Jurkat, Clone E6-1 (cell line): ENCODE data around the gene COX19.
"Not testable (repeated sequence)": the region's sequence is repeated elsewhere in the genome, so short reads cannot be mapped to it uniquely, and the experiment has no call there.

ENCODE experiments used
- DNase-seq: peaks from one replicate; pipeline ENCODE4 v3.0.0-alpha.2; 2011; ENCODE audit warnings: low read depth, low spot score
- H3K4me3 ChIP-seq: 2 replicates; pipeline ENCODE4 v1.5.1; 2011; ENCODE audit warnings: mild to moderate bottlenecking, low read length, control low read depth, moderate library complexity

COX19 gene

DNA sequence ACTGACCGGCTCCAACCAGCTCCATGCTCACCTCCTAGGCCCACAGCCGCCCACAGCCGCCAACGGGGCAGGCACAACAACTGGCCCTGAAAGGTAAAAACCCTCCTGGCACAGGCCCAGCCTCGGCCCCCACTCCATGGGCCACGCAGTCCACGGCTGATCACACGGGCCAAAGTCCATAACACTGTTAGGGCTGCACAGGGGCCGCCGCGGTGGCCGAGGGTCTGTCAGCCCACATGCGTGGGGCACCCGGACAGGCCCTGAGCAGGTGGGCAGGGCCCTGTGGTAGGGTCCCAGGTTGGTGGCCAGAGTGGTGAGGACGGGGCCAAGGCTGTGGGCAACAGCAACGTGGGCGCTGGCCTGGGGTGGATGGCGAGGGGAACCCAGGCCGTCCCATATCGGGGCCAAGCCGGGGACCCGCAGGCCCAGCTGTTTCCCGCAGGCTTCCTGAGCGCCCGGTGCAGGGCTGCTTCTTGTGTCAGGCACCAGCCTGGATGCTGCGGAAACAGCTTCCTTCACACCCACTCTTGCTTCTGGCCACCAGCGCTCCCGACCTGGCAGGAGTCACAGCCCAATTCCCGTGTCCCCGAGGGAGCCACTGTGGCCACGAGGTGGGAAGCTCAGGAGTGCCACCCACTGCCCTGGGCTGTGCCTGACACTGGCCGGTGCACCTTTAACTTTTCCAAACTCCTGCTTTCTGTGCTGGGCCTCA lies 36.8 kb upstream of the COX19 start:
- no peak overlapping the region for H3K4me3 ChIP-seq
- no peak for DNase-seq

DNA sequence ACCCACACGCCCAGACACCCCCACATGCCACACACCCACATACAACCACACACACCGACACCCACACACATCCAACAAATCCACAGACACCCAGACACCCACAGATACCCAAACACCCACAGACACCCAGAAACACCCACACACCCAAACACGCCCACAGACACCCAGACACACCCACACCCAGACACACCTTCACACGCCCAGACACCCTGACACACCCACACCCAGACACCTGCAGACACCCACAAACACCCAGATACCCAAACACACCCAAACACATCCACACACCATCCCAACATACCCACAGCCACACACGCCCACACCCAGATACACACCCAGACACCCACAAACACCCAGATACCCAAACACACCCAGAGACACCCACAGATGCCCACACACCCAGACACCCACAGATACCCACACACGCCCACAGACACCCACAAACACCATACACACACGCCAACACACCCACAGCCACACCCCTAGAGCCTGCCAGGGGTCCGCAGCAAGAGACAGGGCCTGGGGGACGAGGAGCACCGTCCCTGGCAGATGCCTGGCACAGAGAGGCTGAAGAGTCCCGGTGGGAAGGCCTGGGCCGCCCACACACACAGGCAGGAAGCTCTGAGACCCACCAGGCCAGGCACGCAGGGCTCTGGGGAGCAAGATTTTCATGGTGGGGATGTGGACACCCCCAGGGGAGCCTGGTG lies 36.1 kb upstream of the COX19 start:
- no peak overlapping the region for H3K4me3 ChIP-seq
- DNase-seq, result no peak

DNA sequence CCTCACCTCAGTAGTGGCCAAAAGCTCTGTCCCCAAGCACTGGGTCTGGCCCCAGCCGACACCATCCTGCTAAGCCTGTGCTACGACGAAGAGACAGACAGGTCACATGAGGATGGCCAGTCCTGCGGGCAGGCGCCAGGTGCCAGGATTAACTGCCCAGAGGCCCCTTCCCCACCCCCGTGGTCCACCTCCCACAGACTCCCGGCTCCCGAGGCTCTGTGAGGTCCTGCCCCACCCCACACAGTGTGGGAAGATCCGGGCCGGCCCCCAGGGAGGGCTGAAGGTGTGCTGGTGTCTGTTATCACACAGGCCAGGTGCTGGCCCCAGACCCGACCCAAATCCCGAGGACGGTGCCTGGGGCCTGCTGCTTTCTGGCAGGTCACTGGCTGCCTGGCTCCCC lies 34.9 kb upstream of the COX19 start:
- no peak for DNase-seq
- H3K4me3 ChIP-seq, result no peak overlapping the region

DNA sequence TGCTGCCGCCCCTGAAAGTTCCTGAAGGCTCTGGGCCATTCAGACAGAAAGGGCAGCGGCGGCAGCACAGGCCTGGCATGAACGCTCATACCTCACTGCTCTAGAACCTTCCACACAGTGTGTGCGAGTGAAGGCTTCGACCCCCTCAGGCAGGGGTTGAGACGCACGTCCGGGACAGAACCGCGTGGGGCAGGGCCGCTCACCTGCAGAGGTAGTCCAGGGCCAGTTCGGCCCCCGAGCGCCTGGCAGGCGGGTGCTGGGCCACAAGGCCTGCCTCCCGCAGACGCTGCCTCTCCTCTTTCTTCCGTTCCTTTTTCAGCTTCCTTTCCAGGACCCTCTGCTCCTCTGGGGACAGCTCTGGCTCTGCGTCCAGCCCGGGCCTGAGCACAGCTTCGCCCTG lies 34.4 kb upstream of the COX19 start:
- no peak overlapping the region for H3K4me3 ChIP-seq
- no peak for DNase-seq

DNA sequence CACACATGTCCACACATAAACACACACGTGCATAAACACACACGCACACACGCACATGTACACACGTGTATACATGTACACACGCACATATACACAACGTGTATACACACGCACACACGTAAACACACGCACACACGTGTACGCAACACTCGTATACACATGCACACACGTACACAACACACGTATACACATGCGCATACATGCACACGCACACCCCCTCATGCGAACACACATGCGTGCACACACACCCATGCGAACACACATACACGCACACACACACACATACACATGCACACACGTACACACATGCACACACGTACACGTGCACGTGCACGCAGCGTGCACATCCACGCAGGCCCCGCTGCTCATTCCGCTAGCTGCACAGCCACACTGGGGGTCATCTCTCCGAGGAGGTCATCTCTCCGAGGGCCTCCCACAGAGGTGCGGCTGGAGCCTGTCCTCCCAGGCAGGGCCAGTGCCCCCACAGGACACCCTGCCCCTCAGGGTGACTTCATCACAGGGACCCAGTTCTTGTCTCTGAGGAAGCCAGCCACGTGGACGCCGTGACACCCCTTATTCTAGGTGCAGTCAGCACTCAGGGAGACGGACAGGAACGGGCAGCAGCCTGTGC lies 33.5 kb upstream of the COX19 start:
- no peak overlapping the region for H3K4me3 ChIP-seq
- no peak for DNase-seq

DNA sequence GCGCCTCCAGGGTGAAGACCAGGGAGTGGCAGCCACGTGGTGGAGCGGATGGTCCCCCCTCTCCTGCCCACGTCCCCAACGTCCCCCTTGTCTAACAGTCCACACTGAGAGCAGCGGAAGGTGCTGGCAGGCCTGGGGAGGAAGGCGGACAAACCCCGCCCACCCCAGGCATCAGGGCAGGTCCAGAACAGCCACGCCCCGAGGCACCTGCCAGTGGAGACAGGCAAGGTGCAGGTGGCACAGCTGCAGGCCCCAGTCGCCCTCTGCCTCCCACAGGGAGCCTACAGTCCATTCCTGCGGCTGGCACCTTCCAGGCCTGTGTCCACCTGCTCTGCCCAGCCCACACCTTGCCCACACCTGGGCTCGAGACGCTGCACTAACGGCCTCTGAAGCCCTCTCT lies 32.6 kb upstream of the COX19 start:
- no peak for DNase-seq
- no peak overlapping the region for H3K4me3 ChIP-seq

DNA sequence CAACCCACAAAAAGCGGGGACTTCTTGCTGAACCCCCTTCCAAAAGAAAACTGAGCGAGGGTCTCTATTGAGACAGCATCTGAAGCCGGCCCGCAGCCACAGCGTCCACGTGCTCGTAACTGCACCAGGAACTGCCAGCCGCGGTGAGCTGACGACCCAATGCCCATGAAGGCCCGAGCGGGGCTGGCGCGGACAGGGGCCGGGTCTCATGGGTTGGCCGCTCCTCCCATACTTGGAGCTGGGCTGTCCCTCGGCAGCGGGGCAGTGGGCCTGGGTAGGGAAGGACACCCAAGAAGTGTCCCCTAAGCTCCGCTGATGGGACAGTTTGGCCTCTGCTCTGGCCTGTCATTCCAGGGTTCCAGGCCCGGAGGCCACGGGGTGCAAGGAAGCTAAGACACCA lies 30.0 kb upstream of the COX19 start:
- no peak overlapping the region for H3K4me3 ChIP-seq
- DNase-seq, result no peak

DNA sequence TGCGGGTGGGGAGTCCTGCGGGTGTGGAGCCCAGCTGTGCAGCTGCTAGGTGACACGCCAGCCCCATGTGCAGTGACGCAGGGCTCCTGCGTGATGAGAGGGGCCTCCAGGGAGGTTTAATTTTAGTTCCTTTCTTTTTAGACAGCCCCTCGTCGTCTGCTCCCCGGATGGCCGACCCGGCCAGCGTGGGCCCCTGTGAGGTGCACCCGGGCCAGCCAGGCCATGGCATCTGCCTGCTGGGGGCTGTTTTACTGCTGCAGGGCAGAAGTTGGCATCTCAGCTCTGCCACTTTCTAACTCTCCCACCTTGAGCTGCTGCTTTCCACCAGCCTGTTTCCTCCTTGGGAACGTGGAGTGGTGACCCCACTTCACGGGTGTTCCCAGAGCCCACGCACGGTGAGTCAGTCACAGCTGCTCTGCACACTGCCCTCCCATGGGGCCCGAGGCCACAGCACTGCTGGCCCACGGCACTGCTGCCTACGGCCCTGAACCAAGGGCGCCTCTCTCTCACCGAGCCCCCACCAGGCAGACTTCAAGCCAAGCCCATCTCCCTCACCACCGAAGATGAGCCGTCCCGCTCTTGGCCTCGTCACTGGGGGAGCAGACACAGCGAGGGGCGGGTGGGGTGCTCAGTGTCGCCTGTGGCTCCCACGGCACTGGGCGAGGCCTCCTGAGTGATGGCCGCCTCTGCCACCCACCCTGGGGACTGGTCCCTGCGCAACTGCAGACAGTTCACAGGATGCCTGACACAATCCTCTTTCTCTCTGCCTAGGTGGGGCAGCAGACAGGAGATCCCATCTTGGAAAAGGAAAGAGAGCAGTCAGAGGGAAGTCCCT lies 28.9 kb upstream of the COX19 start:
- no peak overlapping the region for H3K4me3 ChIP-seq
- DNase-seq, result no peak

DNA sequence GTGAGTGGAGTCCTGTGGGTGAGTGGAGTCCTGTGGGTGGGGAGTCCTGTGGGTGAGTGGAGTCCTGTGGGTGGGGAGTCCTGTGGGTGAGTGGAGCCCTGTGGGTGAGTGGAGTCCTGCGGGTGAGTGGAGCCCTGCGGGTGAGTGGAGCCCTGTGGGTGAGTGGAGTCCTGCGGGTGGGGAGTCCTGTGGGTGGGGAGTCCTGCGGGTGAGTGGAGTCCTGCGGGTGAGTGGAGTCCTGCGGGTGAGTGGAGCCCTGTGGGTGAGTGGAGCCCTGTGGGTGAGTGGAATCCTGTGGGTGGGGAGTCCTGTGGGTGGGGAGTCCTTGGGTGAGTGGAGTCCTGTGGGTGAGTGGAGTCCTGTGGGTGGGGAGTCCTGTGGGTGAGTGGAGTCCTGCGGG lies 27.1 kb upstream of the COX19 start:
- H3K4me3 ChIP-seq, DNase-seq: not testable (repeated sequence)

DNA sequence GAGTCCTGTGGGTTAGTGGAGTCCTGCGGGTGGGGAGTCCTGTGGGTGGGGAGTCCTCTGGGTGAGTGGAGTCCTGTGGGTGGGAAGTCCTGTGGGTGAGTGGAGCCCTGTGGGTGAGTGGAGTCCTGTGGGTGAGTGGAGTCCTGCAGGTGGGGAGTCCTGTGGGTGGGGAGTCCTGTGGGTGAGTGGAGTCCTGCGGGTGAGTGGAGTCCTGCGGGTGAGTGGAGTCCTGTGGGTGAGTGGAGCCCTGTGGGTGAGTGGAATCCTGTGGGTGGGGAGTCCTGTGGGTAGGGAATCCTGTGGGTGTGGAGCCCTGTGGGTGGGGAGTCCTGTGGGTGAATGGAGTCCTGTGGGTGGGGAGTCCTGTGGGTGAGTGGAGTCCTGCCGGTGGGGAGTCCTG lies 26.7 kb upstream of the COX19 start:
- not testable (repeated sequence) for DNase-seq, H3K4me3 ChIP-seq

DNA sequence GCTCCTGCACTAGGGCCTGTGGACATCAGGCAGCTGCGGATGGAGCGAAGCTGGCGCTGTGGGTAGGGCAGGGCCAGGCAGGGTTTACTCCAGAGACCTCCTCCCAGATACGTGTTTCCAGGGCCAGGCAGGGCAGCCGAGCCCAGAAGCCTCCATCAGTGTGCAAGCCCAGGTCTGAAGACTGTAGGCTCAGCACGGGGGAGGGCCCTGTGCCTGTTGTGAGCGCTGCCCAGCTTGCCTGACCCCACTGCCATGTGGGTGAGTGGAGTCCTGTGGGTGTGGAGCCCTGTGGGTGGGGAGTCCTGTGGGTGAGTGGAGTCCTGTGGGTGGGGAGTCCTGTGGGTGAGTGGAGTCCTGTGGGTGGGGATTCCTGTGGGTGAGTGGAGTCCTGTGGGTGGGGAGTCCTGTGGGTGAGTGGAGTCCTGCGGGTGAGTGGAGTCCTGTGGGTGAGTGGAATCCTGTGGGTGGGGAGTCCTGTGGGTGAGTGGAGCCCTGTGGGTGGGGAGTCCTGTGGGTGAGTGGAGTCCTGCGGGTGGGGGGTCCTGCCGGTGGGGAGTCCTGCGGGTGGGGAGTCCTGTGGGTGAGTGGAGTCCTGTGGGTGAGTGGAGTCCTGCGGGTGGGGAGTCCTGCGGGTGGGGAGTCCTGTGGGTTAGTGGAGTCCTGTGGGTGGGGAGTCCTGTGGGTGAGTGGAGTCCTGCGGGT lies 25.9 kb upstream of the COX19 start:
- DNase-seq, H3K4me3 ChIP-seq: not testable (repeated sequence)

DNA sequence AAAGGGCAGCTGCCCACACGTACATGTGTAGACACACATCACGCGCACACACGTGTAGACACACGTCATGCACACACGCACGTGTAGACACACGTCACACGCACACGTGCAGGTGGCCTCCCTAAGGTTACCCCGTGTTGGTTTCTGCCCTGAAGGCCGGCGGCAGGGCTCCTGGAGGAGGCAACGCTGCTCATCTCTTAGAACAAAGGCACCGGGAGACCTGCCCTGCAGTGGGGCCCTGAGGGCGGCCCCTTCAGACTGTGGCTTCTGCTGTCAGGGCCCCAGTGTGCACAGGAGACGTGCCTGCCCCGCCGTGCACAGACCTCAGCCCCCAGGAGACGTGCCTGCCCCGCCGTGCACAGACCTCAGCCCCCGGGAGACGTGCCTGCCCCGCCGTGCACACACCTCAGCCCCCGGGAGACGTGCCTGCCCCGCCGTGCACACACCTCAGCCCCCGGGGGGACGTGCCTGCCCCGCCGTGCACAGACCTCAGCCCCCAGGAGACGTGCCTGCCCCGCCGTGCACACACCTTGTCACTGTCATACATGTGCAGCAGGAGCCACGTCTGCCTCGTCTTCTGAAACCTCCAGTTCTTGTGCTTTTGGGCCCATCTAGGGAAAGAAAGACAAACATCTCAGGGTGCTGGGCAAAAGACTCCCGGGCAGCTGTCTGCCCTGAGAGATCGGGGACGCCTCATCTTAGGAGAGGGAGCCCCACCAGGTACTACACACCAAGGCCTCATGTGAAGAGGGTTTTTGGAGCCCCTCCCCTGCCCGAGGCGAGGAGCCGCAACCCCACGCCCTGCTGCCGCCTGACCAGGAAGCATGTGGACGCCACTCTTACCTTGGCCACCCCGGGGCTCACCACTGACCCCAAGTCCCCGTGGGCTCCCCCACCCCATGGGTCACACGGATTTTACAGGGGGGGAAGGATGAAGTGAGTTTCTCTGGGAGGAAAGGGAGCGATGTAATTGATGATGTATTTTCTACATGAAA lies 24.9 kb upstream of the COX19 start:
- DNase-seq, result no peak
- H3K4me3 ChIP-seq, result no peak overlapping the region

DNA sequence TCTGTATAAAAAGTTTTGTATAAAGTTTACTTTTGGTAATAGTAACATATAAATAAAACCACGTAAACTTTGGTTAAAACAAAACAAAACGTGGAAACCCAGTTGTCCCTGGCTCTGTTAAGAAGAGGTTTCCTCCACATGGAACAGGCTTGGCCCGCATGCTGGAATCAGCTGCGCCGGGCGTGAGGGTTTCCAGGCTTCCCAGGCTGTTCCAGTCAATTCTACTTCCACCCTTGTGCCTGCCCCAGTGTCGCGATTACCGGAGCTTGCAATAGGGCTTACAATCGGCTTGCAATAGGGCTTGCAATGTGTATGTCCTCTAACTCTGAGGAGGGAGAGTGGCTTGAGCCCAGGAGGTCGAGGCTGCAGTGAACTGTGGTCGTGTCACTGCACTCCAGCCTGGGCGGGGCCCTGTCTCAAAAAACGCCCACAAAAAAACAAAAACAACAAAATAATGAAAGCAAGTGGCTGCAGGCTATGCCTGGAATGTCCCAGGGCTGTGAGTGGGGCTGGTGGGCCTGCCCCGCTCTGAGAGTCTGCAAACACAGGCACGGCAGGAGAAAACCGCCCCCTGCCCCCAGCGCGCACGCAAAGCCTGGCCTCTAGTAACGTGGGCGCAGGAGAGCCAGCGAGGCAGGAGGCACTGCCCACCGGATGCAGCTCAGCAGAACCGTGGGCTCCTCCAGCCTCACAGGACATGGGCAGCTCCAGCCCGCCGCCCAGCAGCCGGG lies 24.0 kb upstream of the COX19 start:
- no peak for DNase-seq
- no peak overlapping the region for H3K4me3 ChIP-seq

DNA sequence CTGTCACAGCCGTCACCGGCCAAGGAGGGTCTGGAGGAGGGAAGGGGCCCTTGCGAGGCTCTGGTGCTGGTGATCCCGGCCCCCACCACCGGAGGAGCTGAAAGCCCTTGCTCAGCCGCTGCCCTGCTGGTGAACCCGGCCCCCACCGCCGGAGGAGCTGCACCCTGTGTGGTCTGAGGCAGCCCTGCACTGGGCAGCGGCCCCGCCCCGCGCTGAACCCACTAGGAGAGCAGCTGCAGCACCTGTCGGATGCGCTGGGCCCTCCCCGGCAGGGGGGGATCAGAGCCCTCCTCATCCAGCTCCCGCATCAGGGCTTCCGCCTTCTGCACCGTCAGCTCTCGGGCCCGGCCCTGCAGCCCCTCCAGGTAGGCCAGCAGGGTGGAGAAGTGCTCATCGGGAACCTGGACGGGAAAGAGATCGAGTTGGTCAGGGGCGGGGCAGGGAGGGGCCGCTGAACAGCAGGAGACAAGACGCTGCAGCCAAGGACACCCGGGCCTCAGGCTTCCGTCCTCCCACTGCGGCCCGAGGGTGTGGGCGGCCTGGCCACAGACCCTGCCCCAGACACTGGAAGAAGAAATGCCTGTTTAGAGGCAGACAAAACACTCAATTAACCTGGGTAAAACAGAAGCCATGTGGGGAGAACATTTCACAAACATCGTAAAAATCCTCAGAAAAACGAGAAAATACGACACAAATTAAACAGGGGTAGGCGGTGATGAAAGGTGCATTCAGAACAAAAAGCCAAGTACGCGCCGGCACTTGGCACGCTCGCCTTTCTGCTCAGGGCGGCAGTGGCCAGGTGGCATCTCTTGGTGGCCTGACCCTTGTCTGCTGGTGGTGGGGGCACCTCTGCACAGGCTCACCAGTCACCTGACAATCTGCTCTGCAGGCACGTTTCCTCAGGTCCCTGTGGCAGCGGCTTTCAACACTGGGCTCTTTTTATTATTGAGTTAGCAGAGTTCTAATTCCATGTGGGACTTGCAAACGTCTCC lies 22.4 kb upstream of the COX19 start:
- no peak overlapping the region for H3K4me3 ChIP-seq
- no peak for DNase-seq

DNA sequence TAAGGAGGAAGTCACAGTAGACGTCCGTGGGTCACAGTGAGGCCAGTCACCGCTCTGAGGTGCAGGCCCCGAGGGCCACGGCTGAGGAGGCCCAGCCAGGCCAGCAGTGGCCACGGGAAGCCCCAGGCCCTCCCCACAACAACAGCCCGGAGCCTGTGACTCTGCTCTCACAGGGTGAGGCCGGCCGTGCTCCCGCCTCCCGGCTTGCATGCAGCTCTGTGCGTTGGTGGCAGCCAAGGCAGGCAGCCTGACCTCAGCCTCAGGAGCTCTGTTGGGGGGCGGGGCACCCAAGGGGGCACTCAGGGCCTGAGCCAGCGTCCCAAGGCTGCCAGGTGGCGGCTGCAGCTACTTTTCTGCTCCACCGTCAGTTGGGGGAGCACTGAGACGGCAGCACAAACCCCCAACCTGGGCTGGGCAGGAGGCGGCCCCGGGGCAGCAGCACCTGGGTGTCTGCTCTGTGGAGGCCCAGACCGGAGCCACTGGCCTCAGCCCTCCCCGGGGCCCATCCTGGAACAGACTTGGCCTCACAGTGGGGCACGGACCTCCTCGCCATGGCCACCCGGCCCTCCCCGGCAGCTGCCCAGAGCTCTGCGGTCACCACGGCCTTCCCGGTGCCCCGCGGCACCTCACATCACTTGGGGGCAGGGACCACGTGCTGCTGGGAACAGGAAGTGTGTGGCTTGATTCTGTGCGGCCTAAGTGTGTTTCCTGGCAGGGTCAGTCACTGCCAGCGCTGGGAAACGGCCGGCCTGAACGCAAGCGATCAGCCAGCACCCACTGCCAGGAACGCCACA lies 20.9 kb upstream of the COX19 start:
- no peak for DNase-seq
- no peak overlapping the region for H3K4me3 ChIP-seq
